CD4-positive, CD25-positive, alpha-beta regulatory T cell (primary cell): ENCODE measurements around the gene TAGLN. TPM values are rescaled to one million over a fixed set of nuclear protein-coding genes. Genes with fewer than 3 reads are reported as not detected.

ENCODE experiments used
- ATAC-seq, 2 donors: fragments of 150-1000 bp; cut with Tn5 transposase; one replicate each; pipeline ENCODE4 v1.10.0; 2021; ENCODE audit warnings: low read depth in 2 of 2, moderate number of reproducible peaks in 2 of 2, moderate library complexity in 1 of 2
- DNase-seq, 3 donors: peaks; one replicate each; pipeline versions ENCODE4 v3.0.0 to v3.0.0-alpha.2; 2012 to 2022; ENCODE audit warnings: mixed read lengths in 1 of 3
- H3K27ac ChIP-seq: one replicate; pipeline ENCODE4 v1.7.0; 2013; ENCODE audit warnings: mild to moderate bottlenecking, low read length; ENCODE audit not compliant: insufficient read depth, poor library complexity, severe bottlenecking
- H3K27me3 ChIP-seq: one replicate; pipeline ENCODE4 v1.7.0; 2013; ENCODE audit warnings: low read length; ENCODE audit not compliant: control insufficient read depth, insufficient read depth
- H3K36me3 ChIP-seq: one replicate; pipeline ENCODE4 v1.7.0; 2013; ENCODE audit warnings: mild to moderate bottlenecking, low read length, moderate library complexity; ENCODE audit not compliant: control insufficient read depth, insufficient read depth
- H3K4me1 ChIP-seq: 2 replicates; pipeline ENCODE4 v1.7.0; 2013; ENCODE audit warnings: mild to moderate bottlenecking, low read length; ENCODE audit not compliant: insufficient read depth, control insufficient read depth, poor library complexity, severe bottlenecking
- H3K4me3 ChIP-seq: one replicate; pipeline ENCODE4 v1.7.0; 2013; ENCODE audit warnings: low read depth, mild to moderate bottlenecking, low read length, moderate library complexity
- H3K9me3 ChIP-seq, 2 experiments: 1 replicate in 1 of 2; 2 replicates in 1 of 2; pipeline ENCODE4 v1.7.0; 2013; ENCODE audit warnings: low read length in 2 of 2, mild to moderate bottlenecking in 1 of 2, moderate library complexity in 1 of 2; ENCODE audit not compliant: control insufficient read depth in 2 of 2
- H3K27ac Mint-ChIP-seq, 3 donors: one replicate each; pipeline ENCODE4 v1.8.0; 2020 to 2022; ENCODE audit warnings: mild to moderate bottlenecking in 3 of 3, mixed read lengths in 3 of 3, moderate library complexity in 2 of 3
- H3K27me3 Mint-ChIP-seq: one replicate; pipeline ENCODE4 v1.8.0; 2022; ENCODE audit warnings: mild to moderate bottlenecking, mixed read lengths
- H3K36me3 Mint-ChIP-seq: one replicate; pipeline ENCODE4 v1.8.0; 2020; ENCODE audit warnings: mixed read lengths
- H3K4me1 Mint-ChIP-seq, 4 donors: one replicate each; pipeline ENCODE4 v1.8.0; 2020 to 2022; ENCODE audit warnings: mixed read lengths in 4 of 4, mild to moderate bottlenecking in 1 of 4
- H3K4me3 Mint-ChIP-seq, 4 donors: one replicate each; pipeline ENCODE4 v1.8.0; 2020 to 2022; ENCODE audit warnings: mild to moderate bottlenecking in 4 of 4, mixed read lengths in 4 of 4, moderate library complexity in 3 of 4
- H3K9me3 Mint-ChIP-seq, 7 donors: one replicate each; pipeline ENCODE4 v1.8.0; 2020 to 2022; ENCODE audit warnings: mixed read lengths in 7 of 7, mild to moderate bottlenecking in 3 of 7, moderate library complexity in 2 of 7
- polyA plus RNA-seq, 4 donors: library from polyadenylated mRNA; unstranded; fragments of 300-500 nt; fragmentation: Illumina TruSeq; gene quantifications; one replicate each; pipeline ENCODE4 v1.2.3, GENCODE V29; 2021
- total RNA-seq: library from RNA; stranded (reverse); gene quantifications from one replicate; pipeline ENCODE4 v1.2.3, GENCODE V29; 2022

TAGLN gene
- total and polyA plus RNA-seq, 5 donors from 2014 or later, result 0.25 to 11.7 (median 0.89) TPM

DNA sequence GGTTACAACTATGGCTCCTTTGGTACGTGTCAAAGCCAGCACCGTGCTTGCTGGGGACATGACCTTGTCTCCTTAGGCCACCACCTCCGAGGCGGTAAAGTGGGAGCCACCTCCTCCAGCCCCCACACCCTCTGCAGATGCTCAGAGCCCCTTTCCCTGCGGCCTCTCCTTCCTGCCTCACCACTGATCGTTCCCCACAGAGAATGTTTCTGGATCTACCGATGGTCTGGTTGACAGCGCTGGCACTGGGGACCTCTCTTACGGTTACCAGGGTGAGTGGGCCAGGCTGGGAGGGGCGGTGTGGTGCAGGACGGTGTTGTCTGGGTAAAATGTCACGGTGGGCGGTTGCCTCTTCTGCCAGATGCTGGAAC is 11.8 kb upstream of the TAGLN start:
- Histone ChIP-seq H3K4me3 (no peak overlapping the region), H3K27me3 (no peaks in the 10 kb centered on the region), H3K4me1 (no peaks in the 10 kb centered on the region), H3K27ac (no peak overlapping the region), H3K36me3 (peaks cover 17% of the 10 kb centered on the region), H3K9me3 (no peaks in the 10 kb centered on the region)
- DNase-seq (no peak), ATAC-seq (no peak)
- H3K27ac Mint-ChIP-seq, result peak overlapping the region in 1 of 3 donors; percentile 12
- H3K36me3 Mint-ChIP-seq, result peaks cover 16% of the 10 kb centered on the region
- no peaks in the 10 kb centered on the region for H3K9me3 Mint-ChIP-seq
- H3K4me1 Mint-ChIP-seq, result peaks cover 5 to 6% (median 5%) of the 10 kb centered on the region in 4 donors
- no peaks in the 10 kb centered on the region for H3K27me3 Mint-ChIP-seq
- H3K4me3 Mint-ChIP-seq, result peak overlapping the region in 1 of 4 donors; percentile 71

DNA sequence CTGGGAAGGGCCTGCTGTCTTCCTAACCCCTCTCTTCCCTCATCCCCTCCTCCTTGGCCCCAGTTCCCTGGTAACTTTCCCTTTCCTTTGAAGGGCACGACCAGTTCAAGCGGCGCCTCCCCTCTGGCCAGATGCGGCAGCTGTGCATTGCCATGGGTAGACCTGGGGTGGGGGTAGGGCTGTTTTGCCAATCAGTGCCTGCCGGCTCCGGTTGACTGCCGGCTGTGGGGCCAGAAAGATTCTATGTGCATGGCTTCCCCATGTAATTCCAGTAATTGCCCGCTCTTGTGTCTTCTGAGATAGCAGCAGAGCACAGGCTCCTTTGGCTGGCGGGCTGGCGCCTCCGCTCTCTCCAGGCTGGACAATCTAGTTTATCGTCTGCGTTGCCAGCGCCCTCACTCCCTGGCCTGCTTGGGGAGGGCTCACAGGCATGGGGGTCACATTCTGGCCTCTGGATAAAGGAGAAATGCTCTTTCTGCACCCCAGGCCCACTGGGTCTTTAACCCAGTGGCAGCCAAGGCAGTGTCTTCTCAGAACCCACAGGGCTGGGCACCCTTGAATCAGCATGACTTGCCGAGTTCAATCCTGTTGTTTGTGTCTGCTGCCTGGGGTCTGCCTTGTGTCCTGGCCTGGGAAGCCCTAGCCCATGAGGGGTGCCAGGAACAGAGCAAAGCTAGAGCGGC is 11.2 kb upstream of the TAGLN start:
- H3K9me3 ChIP-seq, result no peaks in the 10 kb centered on the region
- Mint-ChIP-seq H3K9me3 (no peaks in the 10 kb centered on the region), H3K27me3 (no peaks in the 10 kb centered on the region), H3K4me3 (no peak overlapping the region), H3K4me1 (peaks cover 3 to 6% (median 5%) of the 10 kb centered on the region in 4 donors), H3K36me3 (peaks cover 16% of the 10 kb centered on the region), H3K27ac (no peak overlapping the region)
- DNase-seq, result no peak
- no peak overlapping the region for H3K4me3 ChIP-seq
- no peaks in the 10 kb centered on the region for H3K27me3 ChIP-seq
- no peaks in the 10 kb centered on the region for H3K4me1 ChIP-seq
- peaks cover 13% of the 10 kb centered on the region for H3K36me3 ChIP-seq
- no peak overlapping the region for H3K27ac ChIP-seq
- ATAC-seq, result no peak

DNA sequence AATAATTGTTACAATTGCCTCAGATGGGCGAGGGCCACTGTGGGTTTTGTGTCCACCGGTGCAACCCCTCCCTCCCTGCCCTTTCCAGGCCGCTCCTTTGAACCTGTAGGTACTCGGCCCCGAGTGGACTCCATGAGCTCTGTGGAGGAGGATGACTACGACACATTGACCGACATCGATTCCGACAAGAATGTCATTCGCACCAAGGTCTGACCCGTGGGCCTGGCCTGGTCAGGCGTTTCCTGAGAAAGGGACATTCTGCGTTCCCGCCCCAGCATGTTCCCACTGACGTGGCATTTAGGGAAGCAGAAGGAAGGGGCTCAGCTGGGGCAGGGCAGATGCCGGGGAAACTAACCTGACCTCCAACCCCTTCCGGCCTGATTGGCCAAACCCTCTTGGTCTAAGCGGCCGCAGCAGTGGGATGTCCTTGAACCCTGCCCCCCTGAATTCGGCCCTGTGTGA is 10.5 kb upstream of the TAGLN start:
- peaks cover 2 to 10% (median 5%) of the 10 kb centered on the region in 4 donors for H3K4me1 Mint-ChIP-seq
- Histone ChIP-seq H3K27me3 (no peaks in the 10 kb centered on the region), H3K4me1 (no peaks in the 10 kb centered on the region), H3K4me3 (no peak overlapping the region), H3K36me3 (peaks cover 13% of the 10 kb centered on the region), H3K27ac (no peak overlapping the region), H3K9me3 (no peaks in the 10 kb centered on the region)
- H3K27ac Mint-ChIP-seq, result peak overlapping the region in 1 of 3 donors; percentile 15
- no peaks in the 10 kb centered on the region for H3K27me3 Mint-ChIP-seq
- DNase-seq (no peak), ATAC-seq (no peak)
- no peak overlapping the region for H3K4me3 Mint-ChIP-seq
- no peaks in the 10 kb centered on the region for H3K9me3 Mint-ChIP-seq
- peaks cover 14% of the 10 kb centered on the region for H3K36me3 Mint-ChIP-seq

DNA sequence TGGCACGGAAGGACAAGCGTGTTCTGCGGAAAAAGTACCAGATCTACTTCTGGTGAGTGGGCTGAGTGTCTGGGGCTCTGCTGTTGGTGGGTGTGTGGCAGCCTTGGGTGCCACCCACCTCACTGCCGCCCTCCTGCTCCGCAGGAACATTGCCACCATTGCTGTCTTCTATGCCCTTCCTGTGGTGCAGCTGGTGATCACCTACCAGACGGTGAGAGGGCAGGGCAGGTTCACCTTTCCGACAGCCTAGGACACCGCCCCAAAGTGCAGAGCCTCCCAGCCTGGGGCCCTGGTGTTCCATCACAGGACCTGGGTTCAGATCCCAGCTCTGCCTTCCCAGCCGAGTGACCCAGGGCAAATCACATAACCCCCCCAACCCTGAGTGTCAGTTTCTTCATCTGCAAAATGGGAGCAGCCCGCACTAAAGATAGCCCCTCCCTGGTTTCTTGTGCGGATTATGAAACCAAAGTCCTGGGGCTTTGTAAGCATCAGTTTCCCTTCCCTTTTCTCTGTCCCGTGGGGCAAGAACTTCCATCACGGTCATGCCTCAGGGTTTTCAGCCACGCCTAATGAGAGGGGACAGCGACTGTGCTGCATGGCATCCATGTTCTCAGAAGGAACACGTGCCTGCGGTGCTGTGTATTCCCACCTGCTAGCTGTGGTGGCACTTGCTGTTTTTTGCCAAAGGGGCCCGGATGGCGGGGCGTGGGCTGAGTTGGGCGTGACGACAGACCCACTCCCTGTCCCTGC is 9.8 kb upstream of the TAGLN start:
- Histone ChIP-seq H3K9me3 (no peaks in the 10 kb centered on the region), H3K27me3 (no peaks in the 10 kb centered on the region), H3K27ac (no peak overlapping the region), H3K36me3 (peaks cover 9% of the 10 kb centered on the region), H3K4me3 (no peak overlapping the region), H3K4me1 (no peaks in the 10 kb centered on the region)
- H3K27ac Mint-ChIP-seq, result peak overlapping the region in 1 of 3 donors; percentile 15
- H3K9me3 Mint-ChIP-seq, result no peaks in the 10 kb centered on the region
- peak; percentile 24 to 32 for ATAC-seq
- DNase-seq, result no peak
- no peak overlapping the region for H3K4me3 Mint-ChIP-seq
- H3K4me1 Mint-ChIP-seq, result peaks cover 2 to 6% (median 3%) of the 10 kb centered on the region in 4 donors
- H3K36me3 Mint-ChIP-seq, result peaks cover 7% of the 10 kb centered on the region
- no peaks in the 10 kb centered on the region for H3K27me3 Mint-ChIP-seq

DNA sequence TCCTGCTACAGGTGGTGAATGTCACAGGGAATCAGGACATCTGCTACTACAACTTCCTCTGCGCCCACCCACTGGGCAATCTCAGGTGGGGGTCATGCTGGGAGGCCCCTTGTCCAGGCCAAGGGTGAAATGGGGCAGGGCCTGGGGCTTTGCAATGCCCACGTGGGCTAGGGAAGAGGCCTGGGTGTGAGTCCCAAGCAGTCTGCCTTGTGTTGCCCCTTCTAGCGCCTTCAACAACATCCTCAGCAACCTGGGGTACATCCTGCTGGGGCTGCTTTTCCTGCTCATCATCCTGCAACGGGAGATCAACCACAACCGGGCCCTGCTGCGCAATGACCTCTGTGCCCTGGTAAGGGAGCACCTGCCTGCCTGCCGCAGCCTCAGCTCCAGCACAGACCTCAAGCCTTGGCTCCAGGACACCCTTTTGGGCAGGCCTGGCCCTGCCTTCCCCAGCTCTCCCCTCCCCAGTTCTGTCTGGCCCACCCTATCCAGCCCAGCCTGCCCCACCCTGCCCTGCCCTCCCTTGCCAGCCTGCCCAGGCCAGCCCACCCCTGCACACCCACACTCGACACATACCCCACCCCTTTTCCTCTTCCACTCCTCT is 9.1 kb upstream of the TAGLN start:
- Mint-ChIP-seq H3K27me3 (no peaks in the 10 kb centered on the region), H3K27ac (no peak overlapping the region), H3K9me3 (no peaks in the 10 kb centered on the region), H3K36me3 (peaks cover 8% of the 10 kb centered on the region), H3K4me1 (peaks cover 2 to 6% (median 4%) of the 10 kb centered on the region in 4 donors), H3K4me3 (no peak overlapping the region)
- H3K36me3 ChIP-seq, result peaks cover 9% of the 10 kb centered on the region
- no peak for DNase-seq
- H3K27ac ChIP-seq, result no peak overlapping the region
- peak in 1 of 2 donors; percentile 4 for ATAC-seq
- H3K9me3 ChIP-seq, result no peaks in the 10 kb centered on the region
- H3K4me3 ChIP-seq, result no peak overlapping the region
- no peaks in the 10 kb centered on the region for H3K27me3 ChIP-seq
- no peaks in the 10 kb centered on the region for H3K4me1 ChIP-seq

DNA sequence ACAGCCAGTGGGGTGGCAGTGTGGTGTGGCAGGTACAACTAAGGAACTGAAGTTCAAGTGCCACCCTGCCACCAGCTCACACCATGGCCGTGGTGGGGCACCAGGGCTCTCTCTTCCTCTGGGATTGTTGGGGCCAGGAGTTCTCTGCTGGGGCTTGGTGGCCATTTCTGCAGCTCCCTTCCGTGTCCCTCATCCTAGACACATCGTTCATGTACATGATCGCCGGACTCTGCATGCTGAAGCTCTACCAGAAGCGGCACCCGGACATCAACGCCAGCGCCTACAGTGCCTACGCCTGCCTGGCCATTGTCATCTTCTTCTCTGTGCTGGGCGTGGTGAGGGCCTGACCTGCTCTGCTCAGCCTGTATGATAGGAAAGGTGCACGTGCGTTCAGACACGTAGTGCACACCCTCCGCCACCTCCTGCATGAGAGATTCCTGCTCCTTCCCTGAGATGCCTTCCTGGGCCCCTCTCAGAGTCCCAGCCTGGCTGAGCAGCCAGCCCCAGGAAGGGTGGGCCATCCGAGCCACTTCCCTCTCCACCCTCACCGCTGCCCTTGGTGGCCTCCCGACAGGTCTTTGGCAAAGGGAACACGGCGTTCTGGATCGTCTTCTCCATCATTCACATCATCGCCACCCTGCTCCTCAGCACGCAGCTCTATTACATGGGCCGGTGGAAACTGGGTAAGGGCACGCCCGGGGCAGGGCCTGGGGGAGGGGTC is 7.3 kb upstream of the TAGLN start:
- Histone ChIP-seq H3K4me1 (no peaks in the 10 kb centered on the region), H3K27me3 (no peaks in the 10 kb centered on the region), H3K27ac (no peak overlapping the region), H3K36me3 (peaks cover 9% of the 10 kb centered on the region), H3K9me3 (no peaks in the 10 kb centered on the region), H3K4me3 (no peak overlapping the region)
- Mint-ChIP-seq H3K36me3 (peaks cover 15% of the 10 kb centered on the region), H3K27ac (peak overlapping the region in 1 of 3 donors; percentile 32), H3K4me1 (peaks cover 0 to 4% (median 2%) of the 10 kb centered on the region in 4 donors), H3K4me3 (no peak overlapping the region), H3K9me3 (no peaks in the 10 kb centered on the region), H3K27me3 (no peaks in the 10 kb centered on the region)
- no peak for DNase-seq
- ATAC-seq, result no peak

DNA sequence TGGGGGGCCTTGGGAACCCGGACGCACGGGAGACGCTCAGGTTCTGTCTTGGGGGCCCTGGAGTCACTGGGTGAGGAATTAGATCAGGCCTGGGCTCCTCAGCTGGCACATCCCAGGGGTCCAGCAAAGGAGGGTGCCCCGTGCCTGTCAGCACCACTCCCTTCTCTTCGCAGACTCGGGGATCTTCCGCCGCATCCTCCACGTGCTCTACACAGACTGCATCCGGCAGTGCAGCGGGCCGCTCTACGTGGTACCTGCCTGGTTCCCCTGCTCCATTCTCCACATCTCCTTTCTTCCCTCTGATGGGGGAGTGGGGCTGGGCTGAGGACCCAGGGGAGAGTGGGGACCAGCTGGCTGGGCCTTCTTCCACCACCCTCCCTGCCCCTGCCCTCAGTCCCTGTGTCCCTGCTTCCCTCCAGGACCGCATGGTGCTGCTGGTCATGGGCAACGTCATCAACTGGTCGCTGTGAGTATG is 6.7 kb upstream of the TAGLN start:
- H3K36me3 Mint-ChIP-seq, result peaks cover 10% of the 10 kb centered on the region
- ATAC-seq (no peak), DNase-seq (no peak)
- H3K27ac ChIP-seq, result no peak overlapping the region
- H3K4me3 Mint-ChIP-seq, result no peak overlapping the region
- H3K4me3 ChIP-seq, result no peak overlapping the region
- H3K4me1 Mint-ChIP-seq, result peaks cover 0 to 4% (median under 1%) of the 10 kb centered on the region in 4 donors
- no peaks in the 10 kb centered on the region for H3K4me1 ChIP-seq
- no peaks in the 10 kb centered on the region for H3K9me3 ChIP-seq
- no peaks in the 10 kb centered on the region for H3K27me3 Mint-ChIP-seq
- no peaks in the 10 kb centered on the region for H3K27me3 ChIP-seq
- H3K27ac Mint-ChIP-seq, result peak overlapping the region in 2 of 3 donors; percentile 32 to 79
- no peaks in the 10 kb centered on the region for H3K9me3 Mint-ChIP-seq
- peaks cover 9% of the 10 kb centered on the region for H3K36me3 ChIP-seq
